Measurements from ENCODE around the gene PVR.

The PVR gene

DNA sequence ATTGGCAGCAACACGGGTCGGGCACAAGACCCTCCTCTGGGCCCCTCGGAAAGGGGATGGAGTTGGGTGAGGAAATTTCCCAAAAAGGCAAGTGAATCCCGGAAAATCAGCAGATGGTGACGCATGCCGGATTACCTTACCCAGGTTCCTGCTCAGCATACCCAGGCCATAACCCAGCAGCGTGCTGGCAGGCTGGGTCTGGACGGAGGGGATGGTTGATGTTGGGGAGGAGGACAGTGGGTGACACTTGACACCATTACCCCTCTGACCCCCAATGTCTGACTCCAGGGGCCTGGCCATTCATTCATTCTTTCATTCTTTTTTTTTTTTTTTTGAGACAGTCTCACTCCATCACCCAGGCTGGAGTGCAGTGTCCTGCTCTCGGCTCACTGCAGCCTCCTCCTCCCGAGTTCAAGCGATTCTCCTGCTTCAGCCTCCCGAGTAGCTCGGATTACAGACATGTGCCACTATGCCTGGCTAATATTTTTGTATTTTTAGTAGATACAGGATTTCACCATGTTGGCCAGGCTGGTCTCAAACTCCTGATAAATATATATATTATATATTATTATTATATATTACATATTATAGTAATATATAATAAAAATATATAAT lies 799 bp downstream of the PVR start:
- Mint-ChIP-seq H3K4me3 (peak overlapping the region; percentile 89 to 92 (median 92)), H3K36me3 (ENCODE audit: low read depth) (peaks cover 5% of the 10 kb centered on the region), H3K9me3 (no peaks in the 10 kb centered on the region), H3K27ac (peak overlapping the region; percentile 15 to 83 (median 42)), H3K27me3 (ENCODE audit: low read depth) (peaks cover 8% of the 10 kb centered on the region), H3K4me1 (peaks cover 17% of the 10 kb centered on the region)
- TF ChIP-seq, protein P1, sequence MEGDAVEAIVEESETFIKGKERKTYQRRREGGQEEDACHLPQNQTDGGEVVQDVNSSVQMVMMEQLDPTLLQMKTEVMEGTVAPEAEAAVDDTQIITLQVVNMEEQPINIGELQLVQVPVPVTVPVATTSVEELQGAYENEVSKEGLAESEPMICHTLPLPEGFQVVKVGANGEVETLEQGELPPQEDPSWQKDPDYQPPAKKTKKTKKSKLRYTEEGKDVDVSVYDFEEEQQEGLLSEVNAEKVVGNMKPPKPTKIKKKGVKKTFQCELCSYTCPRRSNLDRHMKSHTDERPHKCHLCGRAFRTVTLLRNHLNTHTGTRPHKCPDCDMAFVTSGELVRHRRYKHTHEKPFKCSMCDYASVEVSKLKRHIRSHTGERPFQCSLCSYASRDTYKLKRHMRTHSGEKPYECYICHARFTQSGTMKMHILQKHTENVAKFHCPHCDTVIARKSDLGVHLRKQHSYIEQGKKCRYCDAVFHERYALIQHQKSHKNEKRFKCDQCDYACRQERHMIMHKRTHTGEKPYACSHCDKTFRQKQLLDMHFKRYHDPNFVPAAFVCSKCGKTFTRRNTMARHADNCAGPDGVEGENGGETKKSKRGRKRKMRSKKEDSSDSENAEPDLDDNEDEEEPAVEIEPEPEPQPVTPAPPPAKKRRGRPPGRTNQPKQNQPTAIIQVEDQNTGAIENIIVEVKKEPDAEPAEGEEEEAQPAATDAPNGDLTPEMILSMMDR (IDR thresholded peaks at IDR 0.05; ENCODE audit: unreplicated experiment in 3 of 3) = no peak

DNA sequence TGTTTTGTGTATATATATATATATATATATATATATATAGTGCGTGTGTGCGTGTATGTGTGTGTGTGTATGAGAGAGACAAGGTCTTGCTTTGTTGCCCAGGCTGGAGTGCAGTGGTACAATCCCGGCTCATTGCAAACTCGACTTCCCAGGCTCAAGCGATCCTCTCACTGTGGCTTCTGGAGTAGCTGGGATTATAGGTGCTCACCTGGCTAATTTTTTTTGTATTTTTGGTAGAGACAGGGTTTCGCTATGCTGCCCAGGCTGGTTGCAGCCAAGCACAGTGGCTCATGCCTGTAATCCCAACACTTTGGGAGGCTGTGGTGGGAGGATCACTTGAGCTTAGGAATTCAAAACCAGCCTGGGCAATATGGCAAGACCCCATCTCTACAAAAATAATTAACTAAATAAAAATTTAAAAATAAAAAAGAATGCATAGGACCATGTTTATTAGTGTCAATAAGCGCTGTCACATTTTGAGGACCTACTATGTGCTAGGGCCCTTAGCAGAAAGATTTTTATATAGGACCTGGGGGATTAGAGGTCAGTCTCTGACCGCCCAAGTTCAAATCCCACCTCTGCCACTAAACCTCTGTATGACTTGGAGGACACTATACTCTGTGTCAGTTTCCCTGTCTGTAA lies 1.8 kb downstream of the PVR start:
- H3K36me3 Mint-ChIP-seq (ENCODE audit: low read depth) = peaks cover 13% of the 10 kb centered on the region
- H3K4me1 Mint-ChIP-seq = peaks cover 11% of the 10 kb centered on the region
- no peaks in the 10 kb centered on the region for H3K9me3 Mint-ChIP-seq
- TF ChIP-seq, protein P1 (IDR thresholded peaks at IDR 0.05; ENCODE audit: unreplicated experiment in 3 of 3) = no peak
- H3K27me3 Mint-ChIP-seq (ENCODE audit: low read depth) = peaks cover 3% of the 10 kb centered on the region
- no peak overlapping the region for H3K27ac Mint-ChIP-seq
- H3K4me3 Mint-ChIP-seq = peak overlapping the region in 2 of 3 experiments; percentile 43 to 59

DNA sequence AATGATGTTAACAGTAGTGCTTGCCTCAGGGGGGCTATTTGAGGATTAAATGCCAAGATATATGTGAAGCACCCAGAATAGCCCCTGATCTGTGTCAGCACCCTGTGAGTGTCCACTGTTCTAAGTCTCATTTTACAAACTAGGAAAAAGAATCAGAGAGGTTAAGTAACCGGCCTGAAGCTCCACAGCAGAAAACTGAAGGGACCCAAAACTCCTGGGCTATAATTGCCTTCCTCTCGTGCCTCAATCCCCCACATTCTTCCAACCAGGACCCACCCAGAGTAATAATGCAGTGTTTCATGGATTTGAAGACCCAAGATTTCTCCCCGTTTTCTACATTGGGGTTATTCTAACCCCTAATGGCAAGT lies 2.3 kb downstream of the PVR start:
- Mint-ChIP-seq H3K36me3 (ENCODE audit: low read depth) (peaks cover 15% of the 10 kb centered on the region), H3K27me3 (ENCODE audit: low read depth) (peaks cover 3% of the 10 kb centered on the region), H3K27ac (no peak overlapping the region), H3K4me3 (peak overlapping the region in 2 of 3 experiments; percentile 34 to 48), H3K9me3 (no peaks in the 10 kb centered on the region), H3K4me1 (peaks cover 11% of the 10 kb centered on the region)
- TF ChIP-seq, protein P1 (IDR thresholded peaks at IDR 0.05; ENCODE audit: unreplicated experiment in 3 of 3) = no peak

- H3K36me3 Mint-ChIP-seq (ENCODE audit: low read depth) = peaks cover 23% of the 10 kb centered on the region
- H3K4me3 Mint-ChIP-seq = no peak overlapping the region
- H3K4me1 Mint-ChIP-seq = peaks cover 11% of the 10 kb centered on the region
- no peaks in the 10 kb centered on the region for H3K27me3 Mint-ChIP-seq (ENCODE audit: low read depth)
- no peak overlapping the region for H3K27ac Mint-ChIP-seq
- TF ChIP-seq, protein P1 (IDR thresholded peaks at IDR 0.05; ENCODE audit: unreplicated experiment in 3 of 3) = no peak
- H3K9me3 Mint-ChIP-seq = no peaks in the 10 kb centered on the region
These were observed 3.4 kb downstream of the PVR start for GRCh38 chr19:44647144-44647543.

DNA sequence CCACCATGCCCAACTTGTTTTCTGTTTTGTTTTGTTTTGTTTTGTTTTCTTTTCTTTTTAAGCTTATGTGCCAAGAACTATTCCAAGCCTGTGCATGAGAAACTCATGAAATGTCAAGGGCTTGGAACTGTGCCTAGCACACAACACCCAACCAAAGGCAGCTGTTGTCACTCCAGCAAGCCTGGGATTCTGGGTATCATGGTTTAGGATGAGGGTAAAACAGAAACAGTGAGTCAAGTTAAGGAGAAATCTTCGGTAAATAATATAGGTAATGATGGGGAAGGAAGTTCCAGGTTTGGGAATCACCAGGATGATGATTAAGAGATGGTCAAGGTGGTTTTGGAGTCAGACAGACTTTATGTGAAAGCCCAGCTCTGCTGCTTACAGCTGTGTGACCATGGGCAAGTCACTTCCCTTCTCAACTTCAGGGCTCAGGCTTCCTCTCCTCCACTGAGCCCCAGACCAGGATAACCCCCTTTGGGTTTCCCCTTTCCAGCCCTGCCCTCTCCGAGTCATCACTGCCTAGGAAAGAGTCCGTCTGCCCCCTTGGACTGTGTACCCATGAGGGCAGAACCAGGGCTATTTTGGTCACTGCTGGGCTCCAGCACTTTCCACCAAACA lies 5.0 kb downstream of the PVR start:
- TF ChIP-seq, protein P1 (IDR thresholded peaks at IDR 0.05; ENCODE audit: unreplicated experiment in 3 of 3) = no peak
- Mint-ChIP-seq H3K27ac (peak overlapping the region in 1 of 3 experiments; percentile 88), H3K4me3 (peak overlapping the region in 1 of 3 experiments; percentile 22), H3K9me3 (no peaks in the 10 kb centered on the region), H3K4me1 (peaks cover 11% of the 10 kb centered on the region), H3K36me3 (ENCODE audit: low read depth) (peaks cover 29% of the 10 kb centered on the region), H3K27me3 (ENCODE audit: low read depth) (no peaks in the 10 kb centered on the region)

All from nephron (organoid).